CD14-positive monocyte (primary cell): ENCODE data around the gene CLCNKA. TPM values are rescaled to one million over a fixed set of nuclear protein-coding genes. Genes with fewer than 3 reads are reported as not detected.

ENCODE experiments used
- DNase-seq, 3 donors: peaks; one replicate each; pipeline ENCODE4 v3.0.0-alpha.2; 2011 to 2022
- H2AFZ ChIP-seq: 2 replicates; pipeline ENCODE4 v1.6.0; 2012; ENCODE audit warnings: mild to moderate bottlenecking, low read depth, low read length, inconsistent platforms; ENCODE audit not compliant: insufficient read depth, poor library complexity, severe bottlenecking
- H3K27ac ChIP-seq, 2 donors: 1 replicate in 1 of 2; 2 replicates in 1 of 2; pipeline ENCODE4 v1.5.1; 2012 to 2013; ENCODE audit warnings: low read length in 2 of 2, control low read depth in 1 of 2, inconsistent platforms in 1 of 2, low read depth in 1 of 2, mild to moderate bottlenecking in 1 of 2
- H3K27me3 ChIP-seq, 2 donors: one replicate each; pipeline versions ENCODE4 v1.6.0 to v1.6.1; 2011 to 2013; ENCODE audit warnings: low read length in 2 of 2; ENCODE audit not compliant: control insufficient read depth in 2 of 2, insufficient read depth in 2 of 2
- H3K36me3 ChIP-seq, 2 donors: replicated peaks in 1 of 2; 1 replicate in 1 of 2; 2 replicates in 1 of 2; pipeline versions ENCODE4 v1.5.1 to v1.6.1; 2012 to 2013; ENCODE audit warnings: low read length in 2 of 2, control low read depth in 1 of 2, inconsistent platforms in 1 of 2, mild to moderate bottlenecking in 1 of 2; ENCODE audit not compliant: insufficient read depth in 2 of 2, control insufficient read depth in 1 of 2
- H3K4me1 ChIP-seq, 2 donors: 1 replicate in 1 of 2; 2 replicates in 1 of 2; pipeline versions ENCODE4 v1.5.1 to v1.6.1; 2012 to 2013; ENCODE audit warnings: low read length in 2 of 2, control low read depth in 1 of 2, inconsistent platforms in 1 of 2, mild to moderate bottlenecking in 1 of 2, moderate library complexity in 1 of 2; ENCODE audit not compliant: insufficient read depth in 2 of 2, control insufficient read depth in 1 of 2
- H3K4me2 ChIP-seq: replicated peaks from 2 replicates; pipeline ENCODE3; 2012; ENCODE audit warnings: low read length, moderate library complexity, mild to moderate bottlenecking; ENCODE audit not compliant: poor library complexity, severe bottlenecking; ENCODE audit errors: extremely low read depth
- H3K4me3 ChIP-seq, 3 experiments: fragments of 200-600 bp in 1 of 3; sonication (generic) in 1 of 3; replicated peaks in 1 of 3; 1 replicate in 2 of 3; 2 replicates in 1 of 3; pipeline ENCODE4 v1.5.1; 2011 to 2013; ENCODE audit warnings: low read length in 3 of 3, mild to moderate bottlenecking in 3 of 3, control low read depth in 2 of 3, low read depth in 2 of 3, inconsistent platforms in 1 of 3, moderate library complexity in 1 of 3
- H3K79me2 ChIP-seq: 2 replicates; pipeline ENCODE4 v1.6.0; 2012; ENCODE audit warnings: mild to moderate bottlenecking, control low read depth, inconsistent platforms, low read length, moderate library complexity; ENCODE audit not compliant: insufficient read depth
- H3K9ac ChIP-seq: 2 replicates; pipeline ENCODE4 v1.6.0; 2017; ENCODE audit warnings: low read length, mild to moderate bottlenecking; ENCODE audit not compliant: insufficient read depth, poor library complexity, severe bottlenecking
- H3K9me3 ChIP-seq, 2 donors: replicated peaks in 1 of 2; 1 replicate in 1 of 2; 2 replicates in 1 of 2; pipeline versions ENCODE4 v1.5.1 to v1.6.1; 2012 to 2013; ENCODE audit warnings: low read length in 2 of 2, control low read depth in 1 of 2; ENCODE audit not compliant: control insufficient read depth in 1 of 2, insufficient read depth in 1 of 2
- H4K20me1 ChIP-seq: 2 replicates; pipeline ENCODE4 v1.6.0; 2012; ENCODE audit warnings: mild to moderate bottlenecking, low read length, control low read depth, moderate library complexity; ENCODE audit not compliant: insufficient read depth
- H3K27ac Mint-ChIP-seq, 7 donors: one replicate each; pipeline ENCODE4 v1.8.0; 2020; ENCODE audit warnings: mild to moderate bottlenecking in 7 of 7, mixed read lengths in 7 of 7, moderate library complexity in 6 of 7, inconsistent platforms in 2 of 7
- H3K27me3 Mint-ChIP-seq, 3 donors: one replicate each; pipeline ENCODE4 v1.8.0; 2021 to 2022; ENCODE audit warnings: low read depth in 3 of 3, mild to moderate bottlenecking in 3 of 3, mixed read lengths in 3 of 3, moderate library complexity in 3 of 3, inconsistent platforms in 1 of 3
- H3K36me3 Mint-ChIP-seq, 2 donors: one replicate each; pipeline ENCODE4 v1.8.0; 2020; ENCODE audit warnings: mixed read lengths in 2 of 2, inconsistent platforms in 1 of 2, mild to moderate bottlenecking in 1 of 2
- H3K4me1 Mint-ChIP-seq: one replicate; pipeline ENCODE4 v1.8.0; 2020; ENCODE audit warnings: mild to moderate bottlenecking, mixed read lengths
- H3K4me3 Mint-ChIP-seq, 2 donors: one replicate each; pipeline ENCODE4 v1.8.0; 2020; ENCODE audit warnings: mild to moderate bottlenecking in 2 of 2, mixed read lengths in 2 of 2, moderate library complexity in 1 of 2
- H3K9me3 Mint-ChIP-seq, 7 donors: one replicate each; pipeline ENCODE4 v1.8.0; 2020 to 2022; ENCODE audit warnings: mixed read lengths in 7 of 7, mild to moderate bottlenecking in 6 of 7, moderate library complexity in 6 of 7, inconsistent platforms in 2 of 7
- WGBS: methylation state at CpG from one replicate; pipeline ENCODE4 v1.1.5; 2013; ENCODE audit warnings: missing lambda C conversion rate; ENCODE audit not compliant: insufficient coverage; 5-methylcytosine and 5-hydroxymethylcytosine counted together
- intact Hi-C, 2 donors: fragments of 100-400 bp; cut with micrococcal nuclease; formaldehyde crosslinking; loops; one replicate each; pipeline versions ENCODE4 v1.15.0 to v1.15.1; 2023
- polyA plus RNA-seq, 3 donors: library from polyadenylated mRNA; depleted of rRNA in 1 of 3; unstranded in 2 of 3; stranded (reverse) in 1 of 3; fragments of 300-500 nt in 2 of 3; fragments of >200 nt in 1 of 3; fragmentation: Illumina TruSeq in 2 of 3; gene quantifications; 1 replicate in 2 of 3; 2 replicates in 1 of 3; pipeline ENCODE4 v1.2.3, GENCODE V29; 2012 to 2021
- TF ChIP-seq, protein P1 (sequence below): fragments of 200-600 bp; IDR thresholded peaks from one replicate; pipeline ENCODE4 v1.8.0; 2022; ENCODE audit warnings: antibody characterized with exemption, mild to moderate bottlenecking

Gene CLCNKA
- polyA plus RNA-seq, 3 donors, result 0.07 TPM; not detected in 2

DNA sequence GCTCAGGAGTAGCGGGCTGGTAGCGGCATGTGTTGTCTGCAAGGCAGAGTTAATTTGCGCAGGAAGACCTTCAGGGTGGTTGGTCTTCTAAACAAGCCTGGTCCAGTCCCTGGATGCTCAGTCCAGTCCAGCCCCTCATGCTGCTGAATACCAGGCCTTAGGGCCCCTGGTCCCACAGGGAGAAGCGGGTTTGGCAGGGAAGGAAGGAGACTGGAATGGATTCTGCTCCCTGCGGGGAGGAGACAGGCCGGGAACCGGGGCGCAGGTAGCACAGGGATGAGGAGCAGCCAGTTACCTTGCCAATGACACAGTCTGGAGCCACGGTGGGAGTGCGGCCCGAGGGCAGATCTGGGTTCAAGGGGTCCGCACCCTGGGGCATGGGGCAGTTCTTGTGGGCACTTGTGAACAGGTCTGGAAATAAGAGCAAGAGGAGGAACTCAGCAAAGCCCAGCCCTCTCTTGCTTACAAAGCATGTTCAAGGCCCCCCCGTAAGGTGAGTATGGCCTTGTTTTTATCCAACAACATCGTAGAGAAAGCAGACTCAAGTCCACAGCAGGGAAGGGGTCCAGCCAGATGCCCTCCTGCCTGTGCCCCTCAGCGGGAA, 41.5 kb downstream of the CLCNKA start:
- Histone ChIP-seq H3K4me2 (no peak overlapping the region), H3K4me3 (no peak overlapping the region), H3K27me3 (no peaks in the 10 kb centered on the region), H3K36me3 (no peaks in the 10 kb centered on the region), H4K20me1 (no peaks in the 10 kb centered on the region), H3K9me3 (no peaks in the 10 kb centered on the region), H2AFZ (no peak overlapping the region), H3K79me2 (no peaks in the 10 kb centered on the region), H3K9ac (no peak overlapping the region), H3K27ac (no peak overlapping the region), H3K4me1 (no peaks in the 10 kb centered on the region)
- H3K36me3 Mint-ChIP-seq, result no peaks in the 10 kb centered on the region
- WGBS, result 93% methylated on average over 14 of the region's 15 CpGs
- TF ChIP-seq, protein P1, sequence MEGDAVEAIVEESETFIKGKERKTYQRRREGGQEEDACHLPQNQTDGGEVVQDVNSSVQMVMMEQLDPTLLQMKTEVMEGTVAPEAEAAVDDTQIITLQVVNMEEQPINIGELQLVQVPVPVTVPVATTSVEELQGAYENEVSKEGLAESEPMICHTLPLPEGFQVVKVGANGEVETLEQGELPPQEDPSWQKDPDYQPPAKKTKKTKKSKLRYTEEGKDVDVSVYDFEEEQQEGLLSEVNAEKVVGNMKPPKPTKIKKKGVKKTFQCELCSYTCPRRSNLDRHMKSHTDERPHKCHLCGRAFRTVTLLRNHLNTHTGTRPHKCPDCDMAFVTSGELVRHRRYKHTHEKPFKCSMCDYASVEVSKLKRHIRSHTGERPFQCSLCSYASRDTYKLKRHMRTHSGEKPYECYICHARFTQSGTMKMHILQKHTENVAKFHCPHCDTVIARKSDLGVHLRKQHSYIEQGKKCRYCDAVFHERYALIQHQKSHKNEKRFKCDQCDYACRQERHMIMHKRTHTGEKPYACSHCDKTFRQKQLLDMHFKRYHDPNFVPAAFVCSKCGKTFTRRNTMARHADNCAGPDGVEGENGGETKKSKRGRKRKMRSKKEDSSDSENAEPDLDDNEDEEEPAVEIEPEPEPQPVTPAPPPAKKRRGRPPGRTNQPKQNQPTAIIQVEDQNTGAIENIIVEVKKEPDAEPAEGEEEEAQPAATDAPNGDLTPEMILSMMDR, result no peak
- peaks cover 10 to 29% (median 24%) of the 10 kb centered on the region in 3 donors for H3K27me3 Mint-ChIP-seq
- no peaks in the 10 kb centered on the region for H3K9me3 Mint-ChIP-seq
- DNase-seq, result no peak
- no peak overlapping the region for H3K27ac Mint-ChIP-seq
- no peaks in the 10 kb centered on the region for H3K4me1 Mint-ChIP-seq
- intact Hi-C loops, result loop anchor here in 1 of 2 donors (2.0 kb wide), 1 partner anchor 23 kb away; no protein-coding TSS in a partner anchor
- no peak overlapping the region for H3K4me3 Mint-ChIP-seq

DNA sequence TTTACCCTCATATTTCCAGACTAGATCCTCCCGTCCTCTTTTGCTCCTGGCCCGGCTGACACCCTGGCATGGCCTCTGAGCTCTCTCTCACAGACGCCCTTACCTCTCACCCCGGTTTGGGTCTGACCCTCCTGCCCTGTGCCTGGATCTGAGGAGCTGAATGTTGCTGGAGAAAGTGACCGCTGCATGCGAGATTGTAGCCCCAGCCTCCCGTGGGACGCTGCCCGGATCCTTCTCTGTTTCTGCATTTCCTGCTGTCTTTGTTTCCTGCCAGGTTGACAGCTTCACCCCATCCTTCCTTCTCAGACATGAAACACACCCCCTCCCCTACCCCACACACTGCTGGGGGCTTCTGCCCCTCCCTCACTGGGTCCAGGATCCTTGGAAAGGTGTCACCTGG, 42.1 kb downstream of the CLCNKA start:
- Histone ChIP-seq H3K9ac (no peak overlapping the region), H2AFZ (no peak overlapping the region), H4K20me1 (no peaks in the 10 kb centered on the region), H3K4me3 (no peak overlapping the region), H3K4me1 (no peaks in the 10 kb centered on the region), H3K27me3 (no peaks in the 10 kb centered on the region), H3K36me3 (no peaks in the 10 kb centered on the region), H3K4me2 (no peak overlapping the region), H3K79me2 (no peaks in the 10 kb centered on the region), H3K9me3 (no peaks in the 10 kb centered on the region), H3K27ac (no peak overlapping the region)
- 56% methylated on average over 9 of the region's 9 CpGs for WGBS
- Mint-ChIP-seq H3K9me3 (no peaks in the 10 kb centered on the region), H3K27ac (no peak overlapping the region), H3K4me3 (no peak overlapping the region), H3K36me3 (no peaks in the 10 kb centered on the region), H3K27me3 (peaks cover 10 to 29% (median 24%) of the 10 kb centered on the region in 3 donors), H3K4me1 (no peaks in the 10 kb centered on the region)
- TF ChIP-seq, protein P1, result no peak
- DNase-seq, result no peak
- intact Hi-C loops, result loop anchor here in 1 of 2 donors (2.0 kb wide), 1 partner anchor 23 kb away; no protein-coding TSS in a partner anchor
